Neural progenitor cell (in vitro differentiated cells): ENCODE measurements around the gene LIMA1. TPM values are rescaled to one million over a fixed set of nuclear protein-coding genes. Genes with fewer than 3 reads are reported as not detected.

ENCODE experiments used
- DNase-seq: peaks from one replicate; pipeline ENCODE4 v3.0.0-alpha.2; 2016; ENCODE audit warnings: low spot score
- H2AFZ ChIP-seq: fragments of 200-600 bp; sonication (generic); replicated peaks from 2 replicates; pipeline ENCODE4 v1.6.1; 2016; ENCODE audit warnings: antibody characterized with exemption
- H3F3A ChIP-seq: fragments of 200-600 bp; sonication (generic); 2 replicates; pipeline ENCODE4 v1.6.1; 2016; ENCODE audit warnings: antibody characterized with exemption, low read depth
- H3K27ac ChIP-seq: fragments of 200-600 bp; sonication (generic); 2 replicates; pipeline ENCODE4 v1.5.1; 2016; ENCODE audit warnings: mild to moderate bottlenecking
- H3K27me3 ChIP-seq: fragments of 200-600 bp; sonication (generic); 2 replicates; pipeline ENCODE4 v1.6.1; 2016; ENCODE audit warnings: mild to moderate bottlenecking, moderate library complexity
- H3K36me3 ChIP-seq: fragments of 200-600 bp; sonication (generic); 2 replicates; pipeline ENCODE4 v1.5.1; 2016
- H3K4me1 ChIP-seq: fragments of 200-600 bp; sonication (generic); 2 replicates; pipeline ENCODE4 v1.6.1; 2016; ENCODE audit warnings: mixed run types
- H3K4me2 ChIP-seq: fragments of 200-600 bp; sonication (generic); 2 replicates; pipeline ENCODE4 v1.6.1; 2016
- H3K4me3 ChIP-seq: fragments of 200-600 bp; sonication (generic); 2 replicates; pipeline ENCODE4 v1.5.1; 2016
- H3K79me2 ChIP-seq: fragments of 200-600 bp; sonication (generic); 2 replicates; pipeline ENCODE4 v1.6.1; 2016; ENCODE audit warnings: low read depth
- H3K9ac ChIP-seq: fragments of 200-600 bp; sonication (generic); 2 replicates; pipeline ENCODE4 v1.6.1; 2016
- H3K9me3 ChIP-seq: fragments of 200-600 bp; sonication (generic); 2 replicates; pipeline ENCODE4 v1.5.1; 2016; ENCODE audit warnings: low read depth
- H4K20me1 ChIP-seq: fragments of 200-600 bp; sonication (generic); 2 replicates; pipeline ENCODE4 v1.6.1; 2016; ENCODE audit warnings: low read depth
- H3K27ac Mint-ChIP-seq: 3 replicates; pipeline ENCODE4 v1.8.0; 2021; ENCODE audit warnings: mixed read lengths
- H3K27me3 Mint-ChIP-seq: 2 replicates; pipeline ENCODE4 v1.8.0; 2022; ENCODE audit warnings: low read depth, mild to moderate bottlenecking, inconsistent platforms, moderate library complexity, mixed read lengths; ENCODE audit not compliant: insufficient read depth
- H3K36me3 Mint-ChIP-seq: 3 replicates; pipeline ENCODE4 v1.8.0; 2021; ENCODE audit warnings: mixed read lengths
- H3K4me1 Mint-ChIP-seq: 3 replicates; pipeline ENCODE4 v1.8.0; 2021; ENCODE audit warnings: mixed read lengths
- H3K4me3 Mint-ChIP-seq: 3 replicates; pipeline ENCODE4 v1.8.0; 2021; ENCODE audit warnings: mild to moderate bottlenecking, moderate library complexity, mixed read lengths
- H3K9me3 Mint-ChIP-seq: 3 replicates; pipeline ENCODE4 v1.8.0; 2020; ENCODE audit warnings: mixed read lengths
- EZH2 ChIP-seq: fragments of 200-600 bp; sonication (generic); IDR thresholded peaks from 2 replicates; pipeline ENCODE4 v1.6.1; 2017; ENCODE audit warnings: antibody characterized with exemption, mild to moderate bottlenecking, moderate library complexity
- EZH2phosphoT487 ChIP-seq: fragments of 200-600 bp; sonication (generic); IDR thresholded peaks from 2 replicates; pipeline ENCODE4 v1.6.1; 2017; ENCODE audit warnings: antibody characterized with exemption
- total RNA-seq: library from RNA; depleted of rRNA; stranded (reverse); fragments of >200 nt; gene quantifications from 2 replicates; pipeline ENCODE4 v1.2.3, GENCODE V29; 2015; ENCODE audit warnings: low replicate concordance
- TF ChIP-seq, protein P1 (sequence below): fragments of 200-600 bp; sonication (generic); IDR thresholded peaks from 2 replicates; pipeline ENCODE4 v1.5.1; 2017; ENCODE audit warnings: antibody characterized with exemption, mild to moderate bottlenecking

LIMA1 gene
- total RNA-seq, 1 donor from 2014 or later = 25.0 TPM

- H3K4me1 Mint-ChIP-seq = peaks cover 34% of the 10 kb centered on the region
- H3K4me3 ChIP-seq = no peak overlapping the region
- no peaks in the 10 kb centered on the region for H3K36me3 ChIP-seq
- H3K9ac ChIP-seq = no peak overlapping the region
- no peak overlapping the region for H2AFZ ChIP-seq
- H3K79me2 ChIP-seq = peaks cover 69% of the 10 kb centered on the region
- peak overlapping the region; percentile 94 for H3K4me3 Mint-ChIP-seq
- H3K9me3 ChIP-seq = no peaks in the 10 kb centered on the region
- H3K27ac ChIP-seq = no peak overlapping the region
- peaks cover 12% of the 10 kb centered on the region for H4K20me1 ChIP-seq
- TF ChIP-seq, protein P1, sequence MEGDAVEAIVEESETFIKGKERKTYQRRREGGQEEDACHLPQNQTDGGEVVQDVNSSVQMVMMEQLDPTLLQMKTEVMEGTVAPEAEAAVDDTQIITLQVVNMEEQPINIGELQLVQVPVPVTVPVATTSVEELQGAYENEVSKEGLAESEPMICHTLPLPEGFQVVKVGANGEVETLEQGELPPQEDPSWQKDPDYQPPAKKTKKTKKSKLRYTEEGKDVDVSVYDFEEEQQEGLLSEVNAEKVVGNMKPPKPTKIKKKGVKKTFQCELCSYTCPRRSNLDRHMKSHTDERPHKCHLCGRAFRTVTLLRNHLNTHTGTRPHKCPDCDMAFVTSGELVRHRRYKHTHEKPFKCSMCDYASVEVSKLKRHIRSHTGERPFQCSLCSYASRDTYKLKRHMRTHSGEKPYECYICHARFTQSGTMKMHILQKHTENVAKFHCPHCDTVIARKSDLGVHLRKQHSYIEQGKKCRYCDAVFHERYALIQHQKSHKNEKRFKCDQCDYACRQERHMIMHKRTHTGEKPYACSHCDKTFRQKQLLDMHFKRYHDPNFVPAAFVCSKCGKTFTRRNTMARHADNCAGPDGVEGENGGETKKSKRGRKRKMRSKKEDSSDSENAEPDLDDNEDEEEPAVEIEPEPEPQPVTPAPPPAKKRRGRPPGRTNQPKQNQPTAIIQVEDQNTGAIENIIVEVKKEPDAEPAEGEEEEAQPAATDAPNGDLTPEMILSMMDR = no peak
- TF ChIP-seq EZH2 = no peak
- no peak for TF ChIP-seq EZH2phosphoT487
- H3K27ac Mint-ChIP-seq = peak overlapping the region; percentile 31
- no peak overlapping the region for H3K4me2 ChIP-seq
- peaks cover under 1% of the 10 kb centered on the region for H3K9me3 Mint-ChIP-seq
- peaks cover 20% of the 10 kb centered on the region for H3F3A ChIP-seq
- H3K4me1 ChIP-seq = peaks cover 17% of the 10 kb centered on the region
- peaks cover 5% of the 10 kb centered on the region for H3K27me3 Mint-ChIP-seq
- no peak for DNase-seq
- H3K27me3 ChIP-seq = no peaks in the 10 kb centered on the region
- H3K36me3 Mint-ChIP-seq = peaks cover 11% of the 10 kb centered on the region
Measured at GRCh38 chr12:50164963-50165362, 118.4 kb downstream of the LIMA1 start.

- peaks cover 25% of the 10 kb centered on the region for H3K4me1 Mint-ChIP-seq
- H4K20me1 ChIP-seq = peaks cover 12% of the 10 kb centered on the region
- TF ChIP-seq, protein P1 = no peak
- H3K36me3 ChIP-seq = no peaks in the 10 kb centered on the region
- peaks cover 23% of the 10 kb centered on the region for H3K36me3 Mint-ChIP-seq
- no peaks in the 10 kb centered on the region for H3K27me3 Mint-ChIP-seq
- peaks cover 96% of the 10 kb centered on the region for H3K79me2 ChIP-seq
- H3K27ac Mint-ChIP-seq = no peak overlapping the region
- DNase-seq = no peak
- no peaks in the 10 kb centered on the region for H3K9me3 ChIP-seq
- peaks cover 4% of the 10 kb centered on the region for H3K9me3 Mint-ChIP-seq
- no peak overlapping the region for H3K4me3 ChIP-seq
- no peak overlapping the region for H2AFZ ChIP-seq
- H3K27me3 ChIP-seq = no peaks in the 10 kb centered on the region
- H3F3A ChIP-seq = peaks cover 9% of the 10 kb centered on the region
- no peak overlapping the region for H3K4me3 Mint-ChIP-seq
- no peak overlapping the region for H3K9ac ChIP-seq
- peaks cover 11% of the 10 kb centered on the region for H3K4me1 ChIP-seq
- H3K4me2 ChIP-seq = no peak overlapping the region
- no peak overlapping the region for H3K27ac ChIP-seq
Measured at GRCh38 chr12:50162230-50162629, 121.1 kb downstream of the LIMA1 start.

DNA sequence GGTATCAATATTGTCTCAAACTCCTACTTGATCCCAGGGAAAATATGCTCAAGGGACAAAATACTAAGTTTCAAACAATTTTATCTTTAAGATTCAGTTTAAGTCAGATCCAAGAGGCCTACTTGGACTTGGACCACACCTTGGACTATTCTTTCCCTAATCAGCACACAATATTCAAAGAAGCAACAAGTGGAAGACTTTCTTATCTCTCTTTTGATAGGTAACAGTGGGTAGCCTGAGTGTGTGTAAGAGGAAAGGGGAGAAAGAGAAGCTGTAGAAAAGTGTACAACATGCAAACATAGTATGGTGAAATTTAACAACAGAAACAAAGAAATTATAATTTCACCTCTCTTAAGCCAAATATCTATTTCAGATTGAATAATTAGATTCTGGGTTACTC, 122.7 kb downstream of the LIMA1 start:
- Histone ChIP-seq H3K4me2 (no peak overlapping the region), H3K9ac (no peak overlapping the region), H3K4me1 (peaks cover 7% of the 10 kb centered on the region), H3K27ac (no peak overlapping the region), H3K4me3 (no peak overlapping the region), H4K20me1 (peaks cover 12% of the 10 kb centered on the region), H2AFZ (no peak overlapping the region), H3K36me3 (no peaks in the 10 kb centered on the region), H3K79me2 (peaks cover 97% of the 10 kb centered on the region), H3F3A (no peaks in the 10 kb centered on the region), H3K9me3 (no peaks in the 10 kb centered on the region), H3K27me3 (no peaks in the 10 kb centered on the region)
- H3K9me3 Mint-ChIP-seq = peaks cover 6% of the 10 kb centered on the region
- TF ChIP-seq EZH2phosphoT487 (no peak), EZH2 (no peak)
- TF ChIP-seq, protein P1 = no peak
- DNase-seq = no peak
- peaks cover 24% of the 10 kb centered on the region for H3K36me3 Mint-ChIP-seq
- peaks cover 16% of the 10 kb centered on the region for H3K4me1 Mint-ChIP-seq
- no peak overlapping the region for H3K4me3 Mint-ChIP-seq
- no peaks in the 10 kb centered on the region for H3K27me3 Mint-ChIP-seq
- no peak overlapping the region for H3K27ac Mint-ChIP-seq
